ENCODE results near the gene IGLL1. TPM values are rescaled to one million over a fixed set of nuclear protein-coding genes. Genes with fewer than 3 reads are reported as not detected.

The IGLL1 gene
- polyA plus RNA-seq, 1 donor from 2014 or later, result not detected

- H3K9me2 ChIP-seq (ENCODE audit: insufficient read depth, low read length), result no peaks in the 10 kb centered on the region
- no peak overlapping the region for H3K4me2 ChIP-seq (ENCODE audit: low read length)
- no peaks in the 10 kb centered on the region for H3F3A ChIP-seq (ENCODE audit: insufficient read depth, low read length, poor library complexity, severe bottlenecking)
- TF ChIP-seq REST (IDR thresholded peaks at IDR 0.05; ENCODE audit: borderline replicate concordance), result no peak
- no peak for TF ChIP-seq CTCF (IDR thresholded peaks at IDR 0.05; ENCODE audit: poor library complexity, severe bottlenecking)
- no peak for TF ChIP-seq EP300 (conservative IDR thresholded peaks at IDR 0.05; ENCODE audit: poor library complexity, severe bottlenecking)
- TF ChIP-seq POLR2AphosphoS5 (IDR thresholded peaks at IDR 0.05), result no peak
- no peak for TF ChIP-seq RAD21 (conservative IDR thresholded peaks at IDR 0.05)
- TF ChIP-seq MXI1 (conservative IDR thresholded peaks at IDR 0.05; ENCODE audit: poor library complexity, severe bottlenecking), result no peak
- no peak for TF ChIP-seq EZH2 (IDR thresholded peaks at IDR 0.05; ENCODE audit: borderline replicate concordance, insufficient read depth, low read length, poor library complexity, severe bottlenecking)
- no peak for TF ChIP-seq SMC3 (conservative IDR thresholded peaks at IDR 0.05; ENCODE audit: poor library complexity)
- no peak for TF ChIP-seq TAF1 (IDR thresholded peaks at IDR 0.05; ENCODE audit: low read depth)
- H3K4me3 ChIP-seq (ENCODE audit: low read length), result no peak overlapping the region
- no peak overlapping the region for H3K9ac ChIP-seq (ENCODE audit: low read length)
- no peaks in the 10 kb centered on the region for H4K20me1 ChIP-seq (ENCODE audit: insufficient read depth)
- H2AFZ ChIP-seq (ENCODE audit: low read depth, low read length), result no peak overlapping the region
- H3K36me3 ChIP-seq (ENCODE audit: insufficient read depth, low read length), result no peaks in the 10 kb centered on the region
- H3K9me3 ChIP-seq (ENCODE audit: low read length), result no peaks in the 10 kb centered on the region
- no peaks in the 10 kb centered on the region for H3K79me2 ChIP-seq (replicated peaks; ENCODE audit: insufficient read depth, low read length)
- no peaks in the 10 kb centered on the region for H3K27me3 ChIP-seq (ENCODE audit: insufficient read depth, low read depth, low read length)
- H3K27ac ChIP-seq (ENCODE audit: low read length), result no peak overlapping the region
These were observed 3.7 kb upstream of the IGLL1 start for GRCh38 chr22:23583836-23584235.

GRCh38 chr22:23583153-23583552 lies 3.1 kb upstream of the IGLL1 start:
- H3K27ac ChIP-seq (ENCODE audit: low read length), result no peak overlapping the region
- no peak overlapping the region for H2AFZ ChIP-seq (ENCODE audit: low read depth, low read length)
- H3K9ac ChIP-seq (ENCODE audit: low read length), result no peak overlapping the region
- no peaks in the 10 kb centered on the region for H3K79me2 ChIP-seq (replicated peaks; ENCODE audit: insufficient read depth, low read length)
- H3K4me3 ChIP-seq (ENCODE audit: low read length), result no peak overlapping the region
- no peaks in the 10 kb centered on the region for H3K27me3 ChIP-seq (ENCODE audit: insufficient read depth, low read depth, low read length)
- no peaks in the 10 kb centered on the region for H3F3A ChIP-seq (ENCODE audit: insufficient read depth, low read length, poor library complexity, severe bottlenecking)
- no peaks in the 10 kb centered on the region for H3K36me3 ChIP-seq (ENCODE audit: insufficient read depth, low read length)
- no peak overlapping the region for H3K4me2 ChIP-seq (ENCODE audit: low read length)
- H4K20me1 ChIP-seq (ENCODE audit: insufficient read depth), result no peaks in the 10 kb centered on the region
- H3K9me3 ChIP-seq (ENCODE audit: low read length), result no peaks in the 10 kb centered on the region
- TF ChIP-seq MXI1 (conservative IDR thresholded peaks at IDR 0.05; ENCODE audit: poor library complexity, severe bottlenecking) (no peak), CTCF (IDR thresholded peaks at IDR 0.05; ENCODE audit: poor library complexity, severe bottlenecking) (no peak), SMC3 (conservative IDR thresholded peaks at IDR 0.05; ENCODE audit: poor library complexity) (no peak), EZH2 (IDR thresholded peaks at IDR 0.05; ENCODE audit: borderline replicate concordance, insufficient read depth, low read length, poor library complexity, severe bottlenecking) (no peak), EP300 (conservative IDR thresholded peaks at IDR 0.05; ENCODE audit: poor library complexity, severe bottlenecking) (no peak), REST (IDR thresholded peaks at IDR 0.05; ENCODE audit: borderline replicate concordance) (no peak), RAD21 (conservative IDR thresholded peaks at IDR 0.05) (no peak), TAF1 (IDR thresholded peaks at IDR 0.05; ENCODE audit: low read depth) (no peak), POLR2AphosphoS5 (IDR thresholded peaks at IDR 0.05) (no peak)
- H3K9me2 ChIP-seq (ENCODE audit: insufficient read depth, low read length), result no peaks in the 10 kb centered on the region
